H1 (cell line): Measurements from ENCODE around the gene TMEM18. TPM values are rescaled to one million over a fixed set of nuclear protein-coding genes. Genes with fewer than 3 reads are reported as not detected.

ENCODE experiments used
- ASH2L ChIP-seq: fragments of 200-600, 300-600 bp; sonication (generic); IDR thresholded peaks from one replicate; pipeline ENCODE4 v1.7.1; 2017; ENCODE audit warnings: low read length
- BCL11A ChIP-seq, 2 experiments: IDR thresholded peaks; one replicate each; pipeline ENCODE4 v1.6.1; 2011; ENCODE audit warnings: low read depth in 2 of 2, low read length in 2 of 2, mild to moderate bottlenecking in 2 of 2
- HDAC2 ChIP-seq, 2 experiments: fragments of 300-600 bp in 1 of 2; sonication (generic) in 1 of 2; IDR thresholded peaks; 2 replicates each; pipeline ENCODE4 v1.6.1; 2011 to 2012; ENCODE audit warnings: low read depth in 2 of 2, low read length in 2 of 2, mild to moderate bottlenecking in 2 of 2, moderate library complexity in 2 of 2, borderline replicate concordance in 1 of 2, inconsistent platforms in 1 of 2
- PHF8 ChIP-seq: fragments of 200-600 bp; sonication (generic); conservative IDR thresholded peaks from 2 replicates; pipeline ENCODE4 v1.7.1; 2012; ENCODE audit warnings: low read depth, mild to moderate bottlenecking, inconsistent platforms, low read length, moderate library complexity
- polyA plus RNA-seq, 7 experiments: library from polyadenylated mRNA; depleted of rRNA in 3 of 7; stranded (reverse) in 5 of 7; unstranded in 2 of 7; fragments of >200 nt in 5 of 7; fragments of 200-250 nt in 2 of 7; gene quantifications; 1 replicate in 5 of 7; 2 replicates in 1 of 7; 4 replicates in 1 of 7; pipeline versions ENCODE4 v1.2.1 to v1.2.3, GENCODE V29; 2011 to 2013; ENCODE audit warnings: missing spikeins in 2 of 7, mixed read lengths in 2 of 7
- total RNA-seq: library from RNA; stranded (reverse); fragmentation: NEBNext Ultra II Directional; extraction: Animal tissue kit (Norgen Biotek cat#: 25700); gene quantifications from 2 replicates; pipeline ENCODE4 v1.2.1, GENCODE V29; 2021

The TMEM18 gene
- total and polyA plus RNA-seq, 2 of the 8 experiments (the other 6 are each of a cell fraction or from before 2014, with no cell fraction given) = 22.4 to 27.1 TPM

GRCh38 chr2:622357-622756 lies 54.8 kb downstream of the TMEM18 start (continued):
- TF ChIP-seq ASH2L (no peak), BCL11A (IDR thresholded peaks at IDR 0.05; ENCODE audit: low read depth in 2 of 2, low read length in 2 of 2) (no peak), PHF8 (no peak), HDAC2 (IDR thresholded peaks at IDR 0.05; ENCODE audit: borderline replicate concordance in 1 of 2, low read depth in 2 of 2, low read length in 2 of 2) (no peak)
